Dedifferentiated amniotic fluid mesenchymal stem cell (primary cell): Measurements from ENCODE around the gene GALNTL6.
"Not testable (repeated sequence)": the region's sequence is repeated elsewhere in the genome, so short reads cannot be mapped to it uniquely, and the experiment has no call there.

ENCODE experiments used
- DNase-seq: peaks from one replicate; pipeline ENCODE4 v3.0.0-alpha.2; 2016; ENCODE audit errors: extremely low spot score

GALNTL6 gene

DNA sequence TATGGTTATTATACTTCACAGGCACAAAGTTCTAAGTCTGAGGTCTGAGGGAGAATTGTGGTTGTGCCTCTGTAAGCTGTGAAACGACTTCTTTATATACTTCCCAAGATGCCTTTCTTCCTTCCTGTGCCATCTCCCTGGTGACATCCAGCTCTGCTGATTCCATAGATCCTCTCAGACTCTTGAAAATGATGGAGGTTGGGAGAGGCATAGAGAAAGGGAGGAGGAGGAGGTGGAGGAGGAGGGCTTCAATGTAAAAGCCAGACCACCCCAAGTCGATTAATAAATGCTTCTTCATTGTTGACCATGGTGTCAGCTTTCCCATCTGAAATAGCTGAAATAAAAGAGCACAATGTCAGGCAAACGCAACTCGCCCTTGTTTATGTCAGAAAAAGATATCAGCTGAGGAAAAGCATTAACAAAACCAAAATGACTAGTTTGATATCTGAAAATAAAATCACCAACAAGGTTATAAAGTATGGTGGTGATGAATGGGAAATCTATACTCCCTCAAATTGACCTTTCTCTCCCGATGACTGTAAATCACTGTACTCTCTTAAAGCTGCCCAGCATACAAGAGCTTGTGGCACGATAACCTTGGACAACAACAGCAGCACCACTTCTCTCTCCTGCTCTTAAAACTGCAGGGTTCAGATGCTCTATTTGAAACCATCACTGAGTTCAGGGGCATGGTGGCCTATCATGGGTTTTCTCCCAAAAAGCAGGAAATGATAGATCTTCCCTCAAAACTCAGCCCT lies 1125.0 kb downstream of the GALNTL6 start:
- DNase-seq = no peak

DNA sequence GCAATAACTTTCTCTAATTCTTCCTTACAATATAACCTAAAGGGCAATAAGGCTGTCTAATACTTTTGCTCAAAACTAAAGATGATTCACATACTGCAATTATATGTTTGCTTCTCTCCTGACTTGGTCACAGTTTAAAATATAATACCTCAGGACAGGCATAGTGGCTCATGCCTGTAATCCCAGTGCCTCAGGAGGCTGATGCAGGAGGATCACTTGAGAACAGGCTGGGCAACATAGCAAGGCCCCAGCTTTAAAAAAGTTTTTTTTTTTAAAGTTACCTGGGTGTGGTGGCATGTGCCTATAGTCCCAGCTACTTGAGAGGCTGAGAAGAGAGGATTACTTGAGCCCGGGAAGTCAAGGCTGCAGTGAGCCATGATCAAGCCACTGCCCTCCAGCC lies 1125.7 kb downstream of the GALNTL6 start:
- no peak for DNase-seq

DNA sequence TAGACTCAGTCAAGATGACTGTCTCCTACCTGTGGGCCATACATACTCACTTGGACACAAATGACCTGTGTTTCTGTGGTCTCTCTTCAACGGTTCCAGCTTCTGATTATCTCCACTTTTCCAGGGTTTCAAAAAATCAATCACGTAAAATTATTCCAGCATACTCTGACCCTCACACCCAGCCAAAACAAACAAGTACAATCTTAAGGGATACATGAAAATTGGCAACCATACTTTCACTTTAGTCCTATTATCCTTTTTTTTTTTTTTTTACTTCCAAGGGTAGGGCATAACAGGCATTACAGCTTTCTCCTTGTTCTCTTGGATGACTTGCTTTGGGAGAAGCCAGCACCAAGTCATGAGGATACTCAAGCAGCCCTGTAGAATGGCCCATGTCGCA lies 1129.6 kb downstream of the GALNTL6 start:
- DNase-seq = no peak

DNA sequence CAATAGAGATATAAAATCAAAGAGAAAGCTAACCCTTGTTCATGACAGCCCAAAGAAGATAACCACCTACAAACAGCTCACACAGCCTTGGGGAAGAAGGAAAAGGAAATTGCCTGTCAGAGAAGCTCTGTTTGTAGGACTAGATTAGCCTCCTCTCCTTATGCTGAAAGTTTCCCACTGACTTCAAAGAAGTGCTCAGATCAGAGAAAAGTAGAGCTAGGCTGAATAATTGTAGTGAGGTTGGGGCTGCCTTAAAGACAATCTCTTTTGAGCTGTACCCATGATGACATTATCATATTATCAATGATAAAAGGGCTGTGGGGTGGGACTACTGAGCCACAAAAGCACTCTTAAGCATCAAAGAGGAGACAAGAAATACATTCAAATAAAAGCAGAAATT lies 1132.4 kb downstream of the GALNTL6 start:
- no peak for DNase-seq

DNA sequence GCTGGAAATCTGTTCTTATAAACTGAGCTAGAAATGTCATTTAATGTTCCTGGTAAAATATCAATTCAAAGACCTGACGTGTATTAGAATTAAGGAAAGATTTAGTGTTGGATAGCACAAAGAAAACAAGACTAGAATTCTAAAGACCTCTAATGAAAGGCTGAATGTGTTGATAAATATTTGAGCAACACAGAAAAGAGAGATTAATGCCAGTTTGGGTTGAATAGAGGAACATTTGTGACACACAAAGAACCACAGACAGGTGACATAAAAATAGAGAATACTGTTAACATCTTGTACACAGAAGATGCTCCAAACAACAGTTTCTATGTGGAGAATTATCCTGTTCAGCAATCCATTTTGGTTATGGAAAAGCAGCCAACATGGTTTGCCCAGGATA lies 1133.3 kb downstream of the GALNTL6 start:
- no peak for DNase-seq

DNA sequence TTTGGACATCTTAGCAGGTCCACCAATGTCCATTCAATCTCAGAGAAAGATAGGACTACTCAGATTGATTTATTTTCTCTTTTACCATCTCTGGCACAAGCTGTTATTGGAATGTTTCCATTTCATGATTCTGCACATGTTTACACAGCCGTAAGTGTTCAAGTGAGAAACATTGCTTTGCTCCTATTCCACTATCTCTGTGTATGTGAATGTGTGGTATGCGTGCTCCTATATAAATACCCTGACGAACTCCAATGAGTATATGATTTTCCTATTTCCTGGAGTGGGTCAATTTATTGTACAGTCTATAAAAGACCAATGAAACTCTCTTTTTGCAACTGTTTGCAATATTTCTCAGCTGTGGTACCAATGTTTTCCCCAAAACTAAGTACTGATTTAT lies 1134.4 kb downstream of the GALNTL6 start:
- DNase-seq = no peak

DNA sequence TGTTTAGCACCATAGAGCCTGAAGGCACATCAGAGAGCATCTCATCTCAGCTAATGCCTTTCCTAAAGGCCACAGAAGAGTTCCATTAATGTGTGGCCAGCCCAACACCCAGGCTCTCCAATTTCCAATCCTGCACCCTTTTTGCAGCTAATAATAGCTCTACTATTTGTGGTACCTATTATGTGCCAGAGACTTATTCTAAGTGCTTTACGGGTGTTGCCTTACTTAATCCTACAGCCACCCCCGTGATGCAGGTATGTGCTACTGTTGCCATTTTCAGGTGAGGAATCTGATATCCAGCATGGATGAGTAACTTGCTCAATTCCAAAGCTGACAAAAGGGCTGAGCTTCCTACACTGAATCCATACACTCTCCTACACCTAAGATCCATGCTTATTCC lies 1137.8 kb downstream of the GALNTL6 start:
- no peak for DNase-seq

DNA sequence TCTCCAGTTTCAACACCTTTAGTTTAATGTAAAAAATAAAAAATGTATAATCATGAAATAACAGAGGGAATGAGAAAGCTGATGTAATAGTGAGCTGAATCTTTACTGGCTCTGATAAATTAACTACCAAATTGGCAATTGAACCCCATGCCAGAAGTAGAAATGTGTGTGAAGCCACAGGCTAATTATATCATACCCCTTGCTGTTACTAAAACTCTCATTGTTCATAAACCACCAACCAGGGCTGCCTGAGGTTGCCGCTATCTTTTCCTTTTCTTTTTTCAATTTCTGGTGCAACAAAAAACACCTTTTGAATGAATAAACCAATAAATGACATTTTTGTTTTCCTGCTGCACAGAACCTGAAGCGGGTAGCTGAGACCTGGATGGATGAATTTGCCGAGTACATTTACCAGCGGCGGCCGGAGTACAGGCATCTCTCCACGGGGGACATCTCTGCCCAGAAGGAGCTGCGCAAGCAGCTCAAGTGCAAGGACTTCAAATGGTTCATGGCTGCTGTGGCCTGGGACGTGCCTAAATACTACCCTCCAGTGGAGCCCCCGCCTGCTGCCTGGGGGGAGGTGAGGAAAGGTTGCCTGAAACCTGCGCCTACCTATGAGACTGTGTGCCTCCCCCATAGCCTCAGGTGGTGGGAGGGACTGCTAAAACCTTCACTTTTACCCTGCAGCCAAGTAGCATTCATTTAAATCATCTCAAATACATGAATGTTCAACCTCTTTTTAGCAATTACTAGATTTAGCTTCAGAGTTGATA lies 1138.7 kb downstream of the GALNTL6 start:
- DNase-seq = no peak

DNA sequence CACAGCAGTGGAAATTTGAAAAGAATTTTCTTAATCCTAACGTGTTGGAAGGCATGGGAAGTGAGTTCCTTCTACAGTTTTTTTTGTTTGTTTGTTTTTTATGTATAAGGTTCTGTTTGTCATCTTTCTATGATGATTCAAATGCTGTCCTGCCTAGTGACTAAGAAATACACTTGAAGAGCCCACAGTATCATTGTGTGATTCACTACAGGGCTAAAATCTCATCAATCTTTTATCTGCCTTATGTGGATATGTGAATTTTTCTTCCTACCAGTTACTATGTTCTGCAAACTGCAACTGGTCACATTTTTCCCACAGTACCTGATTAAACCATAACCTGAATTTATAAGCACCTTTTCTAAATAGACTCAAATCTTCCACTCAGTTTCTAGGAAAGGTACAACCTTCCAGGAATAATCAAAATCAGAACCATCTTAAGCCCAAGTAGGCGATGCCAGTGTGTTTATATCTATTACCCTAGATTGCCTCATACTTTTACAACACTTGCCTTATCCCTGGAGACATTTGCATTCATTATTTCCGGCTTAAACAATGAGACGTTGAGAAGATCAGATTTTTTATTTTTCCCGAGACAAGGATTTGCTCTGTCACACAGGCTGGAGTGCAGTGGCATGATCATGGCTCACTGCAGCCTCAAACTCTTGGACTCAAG lies 1140.8 kb downstream of the GALNTL6 start:
- no peak for DNase-seq

DNA sequence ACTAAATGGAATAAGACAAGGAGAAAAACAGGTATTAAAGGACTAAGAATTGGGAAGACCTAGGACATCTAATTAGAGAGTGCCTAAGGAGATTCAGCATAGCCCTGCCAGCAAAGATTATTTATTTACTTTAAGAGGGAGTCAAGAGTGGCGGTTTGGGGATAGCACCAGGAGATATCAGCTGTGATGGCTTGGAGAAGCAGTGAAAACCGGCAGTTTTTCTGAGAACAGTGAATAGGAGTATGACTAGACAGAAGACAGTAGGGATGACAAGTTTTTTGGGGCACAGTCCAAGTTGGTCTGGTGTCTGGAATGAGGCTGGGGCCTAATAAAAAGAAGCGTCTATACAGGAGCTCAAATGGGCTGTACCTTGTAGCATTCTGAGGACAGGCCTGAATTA lies 1143.1 kb downstream of the GALNTL6 start:
- DNase-seq = not testable (repeated sequence)

DNA sequence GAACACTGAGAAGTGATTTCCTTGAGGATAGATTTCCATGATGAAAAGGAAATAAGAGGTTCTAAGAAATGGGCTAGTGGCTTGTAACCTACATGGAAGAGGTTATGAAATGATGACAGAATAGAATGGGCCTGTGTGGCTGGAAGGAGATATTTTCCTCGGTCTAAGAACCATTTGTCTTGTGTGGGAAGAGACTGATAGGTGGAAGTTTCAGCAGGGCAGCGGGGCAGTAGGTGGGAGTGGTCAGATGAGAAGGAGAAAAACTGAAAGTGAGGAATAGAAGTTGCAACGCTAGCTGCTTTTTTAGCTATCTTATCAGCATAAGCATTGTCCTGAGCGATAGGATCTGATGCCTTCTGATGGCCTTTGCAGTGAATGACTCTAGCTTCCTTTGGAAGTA lies 1144.0 kb downstream of the GALNTL6 start:
- DNase-seq = no peak

DNA sequence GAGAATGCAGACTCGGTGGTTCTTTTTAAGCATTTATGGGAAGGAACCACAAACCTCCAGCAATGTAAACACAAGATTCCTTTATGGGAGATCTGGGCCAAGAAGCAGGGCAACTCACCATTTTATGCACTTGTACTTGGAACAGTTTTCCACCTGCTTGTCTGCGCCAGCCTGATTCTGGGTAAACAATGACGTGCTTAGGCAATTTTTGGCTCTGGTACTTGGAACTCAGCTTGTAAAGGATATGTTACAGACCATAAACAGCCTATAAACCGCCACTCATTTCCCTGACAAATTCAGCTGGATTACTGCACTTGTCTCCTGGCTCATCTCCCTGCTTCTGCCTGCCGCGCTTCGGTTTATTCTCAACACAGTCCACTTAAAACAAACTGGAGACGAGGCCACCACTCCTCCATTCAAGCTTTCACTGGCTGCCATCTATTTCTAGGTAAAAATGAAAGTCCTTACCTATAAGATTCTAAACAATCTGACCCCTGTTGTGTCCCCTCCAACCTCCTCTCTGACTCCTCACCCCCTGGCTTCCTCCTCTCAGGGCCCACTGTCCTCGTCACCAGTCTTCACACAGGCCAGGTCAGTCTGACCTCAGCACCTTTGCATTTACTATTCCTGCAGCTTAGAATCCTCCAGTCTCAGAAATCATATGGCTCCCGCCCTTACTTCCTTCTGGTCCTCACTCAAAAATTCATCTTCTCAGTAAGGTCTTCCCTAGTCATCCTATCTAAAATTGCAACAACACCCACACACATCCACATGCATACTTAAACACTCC lies 1149.6 kb downstream of the GALNTL6 start:
- no peak for DNase-seq

DNA sequence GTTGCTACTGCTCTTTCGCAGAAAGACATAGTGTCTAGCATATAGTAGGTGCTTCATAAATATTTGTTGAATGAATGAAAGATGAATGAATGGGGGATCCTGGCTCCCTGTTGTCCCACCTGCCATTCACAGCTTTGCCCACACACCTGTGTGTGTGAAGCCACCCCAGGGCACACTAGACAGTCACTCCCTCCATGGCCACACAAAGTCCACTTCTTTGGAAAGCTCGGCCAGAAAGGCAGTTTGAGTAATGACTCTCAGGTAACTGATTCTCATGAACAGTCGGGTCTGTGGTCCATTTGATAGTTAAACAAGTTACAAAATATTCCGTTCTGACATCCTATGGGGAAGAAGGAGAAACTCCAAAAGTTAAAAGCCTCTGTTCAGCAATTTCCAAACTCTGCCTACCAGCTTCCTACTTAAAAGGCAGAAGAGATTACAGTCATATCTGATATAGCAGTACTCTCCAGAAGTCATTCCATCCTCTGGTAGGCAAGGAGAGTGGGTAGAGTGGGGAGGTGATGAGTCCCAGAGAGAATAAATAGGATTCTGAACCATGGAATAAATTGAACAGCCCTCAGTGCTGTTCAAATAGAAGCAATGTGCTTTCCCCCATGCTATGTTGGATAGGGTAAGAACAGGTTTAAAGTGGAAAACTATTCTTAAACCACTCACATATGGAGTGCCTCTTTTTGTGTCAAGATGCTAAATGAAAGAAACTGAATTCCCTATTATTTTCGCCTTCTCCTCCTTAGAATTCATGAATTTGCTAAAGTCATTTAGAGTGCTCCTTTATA lies 1150.5 kb downstream of the GALNTL6 start:
- DNase-seq = no peak

DNA sequence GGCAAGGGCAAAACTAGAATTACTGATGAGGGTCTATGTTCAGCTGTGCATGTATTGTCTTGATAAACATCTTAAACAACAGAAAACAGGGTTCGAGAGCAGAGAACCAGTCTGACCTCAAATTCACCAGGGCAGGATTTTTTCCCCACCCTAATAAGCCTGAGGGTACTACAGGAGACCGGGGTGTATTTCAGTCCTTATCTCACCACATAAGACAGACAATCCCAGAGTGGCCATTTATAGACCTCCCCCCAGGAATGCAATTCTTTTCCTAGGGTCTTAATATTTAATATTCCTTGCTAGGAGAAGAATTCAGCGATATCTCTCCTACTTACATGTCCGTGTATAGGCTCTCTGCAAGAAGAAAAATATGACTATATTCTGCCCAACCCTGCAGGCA lies 1157.0 kb downstream of the GALNTL6 start:
- DNase-seq = not testable (repeated sequence)

DNA sequence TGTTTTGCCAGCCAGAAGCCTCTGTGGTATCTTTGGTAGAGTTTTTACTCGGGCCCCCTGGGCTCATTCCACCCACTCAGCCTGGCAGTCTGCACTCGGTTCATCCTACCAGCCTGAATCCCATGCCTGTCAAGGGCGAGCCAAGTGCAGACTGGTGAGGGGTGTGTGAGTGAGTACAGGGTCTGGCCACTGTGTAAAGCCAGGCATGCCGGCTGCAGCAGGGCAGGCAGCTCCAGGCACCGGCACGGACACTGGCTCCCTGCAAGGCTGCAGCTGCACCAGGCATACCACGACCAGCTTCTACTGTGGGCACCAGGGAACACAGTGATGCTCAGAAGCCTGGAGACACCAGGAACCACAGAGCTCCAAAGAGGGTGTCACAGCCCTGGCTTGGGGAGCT lies 1161.4 kb downstream of the GALNTL6 start:
- DNase-seq = no peak

DNA sequence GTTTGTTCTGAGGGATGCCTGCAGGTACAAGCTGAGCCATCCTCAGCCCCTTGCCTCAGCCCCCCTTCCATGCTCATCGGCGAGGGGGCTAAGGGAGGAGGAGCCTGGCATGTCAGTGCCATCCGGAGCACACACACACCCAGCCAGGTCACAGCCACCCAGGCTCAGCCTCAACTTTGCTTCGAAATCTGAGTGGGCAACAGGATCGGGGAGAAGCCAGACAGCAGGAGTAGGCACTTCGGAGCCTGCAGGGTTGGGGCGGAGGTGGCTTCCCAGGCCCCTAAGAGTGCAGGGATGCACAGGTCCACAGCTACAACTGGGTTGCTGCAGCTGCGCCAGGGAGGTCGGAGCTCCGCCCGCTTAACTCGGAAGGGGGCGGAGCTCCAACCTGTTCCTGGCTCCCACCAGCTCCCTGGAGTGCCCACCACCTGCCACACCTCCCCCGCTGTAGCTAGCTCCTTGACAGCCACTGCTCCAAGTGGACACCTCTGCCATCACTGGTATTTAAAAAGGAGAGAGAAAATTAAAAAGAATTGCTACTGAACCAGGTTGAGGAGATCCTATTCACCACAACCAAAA lies 1162.5 kb downstream of the GALNTL6 start:
- DNase-seq = no peak

DNA sequence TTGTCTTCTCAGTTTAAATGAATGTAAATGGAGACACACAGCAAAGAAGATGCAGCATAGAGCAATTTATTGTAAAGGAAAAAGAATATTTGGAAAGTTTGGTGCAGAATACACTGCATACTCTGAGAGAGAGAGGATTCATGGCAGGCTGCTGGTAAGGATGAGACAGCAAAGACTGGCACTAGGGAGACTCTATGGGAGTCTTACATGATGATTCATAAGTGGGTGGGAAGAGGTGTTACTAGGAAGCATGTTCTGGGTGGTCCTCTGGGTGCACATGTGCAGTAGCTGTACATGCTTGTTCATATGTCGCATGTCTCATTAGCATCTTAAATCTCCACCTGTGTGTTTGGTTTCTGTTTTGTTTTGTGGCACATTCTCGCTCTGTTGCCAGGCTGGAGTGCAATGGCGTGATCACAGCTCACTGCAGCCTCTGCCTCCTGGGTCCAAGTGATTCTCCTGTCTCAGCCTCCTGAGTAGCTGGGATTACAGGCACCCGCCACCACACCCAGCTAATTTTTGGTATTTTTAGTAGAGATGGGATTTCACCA lies 1164.4 kb downstream of the GALNTL6 start:
- not testable (repeated sequence) for DNase-seq

DNA sequence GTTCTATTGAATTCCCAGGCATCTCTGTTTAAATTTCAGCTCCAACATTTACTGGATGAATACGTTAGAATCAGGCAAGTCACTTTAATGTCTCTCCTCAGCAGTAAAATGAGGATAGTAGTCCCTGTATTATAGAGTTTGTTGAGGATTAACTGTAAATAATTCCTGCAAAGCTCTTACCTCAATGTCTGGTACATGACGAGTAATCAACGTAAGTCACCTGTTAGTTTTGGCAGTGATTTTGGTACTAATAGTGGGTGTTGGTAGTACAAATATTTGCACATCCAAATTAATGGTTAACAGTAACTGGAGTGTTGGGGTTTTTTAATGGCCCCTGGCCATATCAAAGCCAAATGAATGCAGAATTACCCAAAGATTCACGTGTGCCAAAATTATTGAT lies 1165.6 kb downstream of the GALNTL6 start:
- DNase-seq = no peak

DNA sequence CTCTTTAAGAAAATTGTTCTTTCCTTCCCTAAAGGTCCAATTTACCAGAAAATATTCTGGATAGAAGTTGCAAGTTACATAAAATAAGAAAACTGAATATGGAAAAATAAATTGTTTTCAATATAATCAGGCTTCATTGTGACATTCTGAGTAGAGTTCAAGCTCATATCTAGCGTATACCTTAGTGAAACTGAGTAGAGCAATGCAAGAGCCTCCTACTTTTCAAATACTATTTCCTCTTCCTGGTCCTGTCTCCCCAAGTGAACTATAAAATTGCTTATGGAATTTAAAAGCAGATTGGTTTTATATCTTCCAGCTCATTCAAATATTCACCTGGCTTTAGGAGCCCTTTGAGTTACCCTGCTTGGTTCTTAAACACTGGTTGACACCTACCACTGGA lies 1166.1 kb downstream of the GALNTL6 start:
- no peak for DNase-seq

DNA sequence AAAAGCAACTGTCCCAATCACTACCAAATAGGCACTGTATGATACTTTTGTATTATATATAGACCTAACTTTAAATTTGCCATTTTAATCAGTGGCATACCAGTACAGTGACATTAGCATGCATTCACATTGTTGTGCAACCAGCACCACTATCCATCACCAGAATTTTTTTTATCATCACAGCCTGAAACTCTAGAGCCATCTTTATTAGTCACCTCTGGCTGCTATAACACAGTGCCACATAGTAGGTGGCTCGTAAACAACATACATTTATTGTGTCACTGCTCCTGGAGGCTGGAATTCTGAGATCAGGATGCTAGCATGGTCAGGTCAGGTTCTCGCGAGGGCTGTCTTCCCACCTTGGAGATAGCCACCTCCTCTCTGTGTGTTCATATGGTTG lies 1167.0 kb downstream of the GALNTL6 start:
- DNase-seq = no peak
